Measurements from ENCODE around the gene SAMD14.
A peak's percentile ranks its signal among the peaks of the same experiment; 100 is the strongest.

SAMD14 gene

GRCh38 chr17:50165066-50165465 is 35.1 kb upstream of the SAMD14 start:
- DNase-seq: no peak

- no peak for DNase-seq
Observed at GRCh38 chr17:50164697-50164988, 34.7 kb upstream of the SAMD14 start.

GRCh38 chr17:50163843-50164696 is 34.1 kb upstream of the SAMD14 start:
- no peak for DNase-seq

- no peak for DNase-seq
Observed at GRCh38 chr17:50162466-50163254, 32.7 kb upstream of the SAMD14 start.

- no peak for DNase-seq
Observed at GRCh38 chr17:50161911-50162288, 31.9 kb upstream of the SAMD14 start.

GRCh38 chr17:50161023-50161910 is 31.3 kb upstream of the SAMD14 start:
- peak; percentile 55 to 93 (median 83) for DNase-seq

- DNase-seq: no peak
Observed at GRCh38 chr17:50157891-50158290, 27.9 kb upstream of the SAMD14 start.

GRCh38 chr17:50155115-50155819 is 25.3 kb upstream of the SAMD14 start:
- DNase-seq: no peak

- DNase-seq: no peak
Observed at GRCh38 chr17:50154604-50155003, 24.6 kb upstream of the SAMD14 start.

GRCh38 chr17:50153650-50154575 is 24.0 kb upstream of the SAMD14 start:
- DNase-seq: peak in 1 of 14 donors; percentile 16

- no peak for DNase-seq
Observed at GRCh38 chr17:50152736-50153135, 22.8 kb upstream of the SAMD14 start.

- DNase-seq: peak in 13 of 14 donors; percentile 48 to 94 (median 82)
Observed at GRCh38 chr17:50151937-50152547, 22.1 kb upstream of the SAMD14 start.

- peak in 13 of 14 donors; percentile 43 to 89 (median 80) for DNase-seq
Observed at GRCh38 chr17:50151041-50151936, 21.3 kb upstream of the SAMD14 start.

GRCh38 chr17:50150354-50151040 is 20.5 kb upstream of the SAMD14 start, which contains the start of gene PPP1R9B:
Gene PPP1R9B (minus strand): TSS chr17:50150677. CDS start chr17:50150513, 164 bp downstream.
- no peak for DNase-seq

- peak in 5 of 14 donors; percentile 15 to 57 (median 51) for DNase-seq
Observed at GRCh38 chr17:50149417-50150353, 19.7 kb upstream of the SAMD14 start.

- peak in 2 of 14 donors; percentile 40 to 57 for DNase-seq
Observed at GRCh38 chr17:50149091-50149416, 19.1 kb upstream of the SAMD14 start.

Measured in C1 segment of cervical spinal cord (tissue), 14 donors.